DMS79 (cell line): Measurements from ENCODE around the gene CDH13.

Experiments used
- DNase-seq: peaks from one replicate; lab custom pipeline; 2025; lab: John Stamatoyannopoulos, UW

The CDH13 gene

GRCh38 chr16:83118365-83118764 is 491.6 kb downstream of the CDH13 start:
- DNase-seq, result no peak

- DNase-seq, result no peak
Observed at GRCh38 chr16:83125999-83126568, 499.3 kb downstream of the CDH13 start.

- DNase-seq, result no peak
Observed at GRCh38 chr16:83128041-83128440, 501.3 kb downstream of the CDH13 start.

GRCh38 chr16:83130039-83130438 is 503.3 kb downstream of the CDH13 start:
- no peak for DNase-seq

GRCh38 chr16:83134638-83135037 is 507.9 kb downstream of the CDH13 start:
- DNase-seq, result no peak

- DNase-seq, result no peak
Observed at GRCh38 chr16:83136419-83136818, 509.6 kb downstream of the CDH13 start.

- no peak for DNase-seq
Observed at GRCh38 chr16:83136924-83137323, 510.2 kb downstream of the CDH13 start.

GRCh38 chr16:83137326-83137781 is 510.6 kb downstream of the CDH13 start:
- no peak for DNase-seq

GRCh38 chr16:83137894-83138293 is 511.1 kb downstream of the CDH13 start:
- no peak for DNase-seq

- DNase-seq, result no peak
Observed at GRCh38 chr16:83138512-83138911, 511.7 kb downstream of the CDH13 start.

GRCh38 chr16:83138976-83139690 is 512.4 kb downstream of the CDH13 start:
- DNase-seq, result no peak

- no peak for DNase-seq
Observed at GRCh38 chr16:83143788-83144187, 517.0 kb downstream of the CDH13 start.

GRCh38 chr16:83145297-83145696 is 518.5 kb downstream of the CDH13 start:
- no peak for DNase-seq

GRCh38 chr16:83147244-83147643 is 520.5 kb downstream of the CDH13 start:
- no peak for DNase-seq

- DNase-seq, result no peak
Observed at GRCh38 chr16:83158320-83158957, 531.7 kb downstream of the CDH13 start.

- DNase-seq, result no peak
Observed at GRCh38 chr16:83159049-83159448, 532.3 kb downstream of the CDH13 start.

- DNase-seq, result no peak
Observed at GRCh38 chr16:83160287-83161020, 533.7 kb downstream of the CDH13 start.

GRCh38 chr16:83162791-83163190 is 536.0 kb downstream of the CDH13 start:
- DNase-seq, result no peak

- DNase-seq, result no peak
Observed at GRCh38 chr16:83164816-83165215, 538.0 kb downstream of the CDH13 start.

- no peak for DNase-seq
Observed at GRCh38 chr16:83171396-83171795, 544.6 kb downstream of the CDH13 start.

- no peak for DNase-seq
Observed at GRCh38 chr16:83174671-83175070, 547.9 kb downstream of the CDH13 start.

- no peak for DNase-seq
Observed at GRCh38 chr16:83176802-83177201, 550.0 kb downstream of the CDH13 start.

GRCh38 chr16:83185902-83186301 is 559.1 kb downstream of the CDH13 start:
- no peak for DNase-seq
